ENCODE results near the gene BMPR1A. TPM values are rescaled to one million over a fixed set of nuclear protein-coding genes. Genes with fewer than 3 reads are reported as not detected.
"Not testable (repeated sequence)": the region's sequence is repeated elsewhere in the genome, so short reads cannot be mapped to it uniquely, and the experiment has no call there.

Gene BMPR1A
- total RNA-seq, 1 experiment from 2014 or later = 35.1 TPM

GRCh38 chr10:86840498-86840897, 84.1 kb downstream of the BMPR1A start:
- Histone ChIP-seq H3K9me3 (no peaks in the 10 kb centered on the region), H3K4me3 (no peak overlapping the region), H3K27me3 (no peaks in the 10 kb centered on the region), H3K36me3 (peaks cover 9% of the 10 kb centered on the region; the same call in 1 of the 2 replicates)
- no peak for DNase-seq

GRCh38 chr10:86846088-86846487, 89.7 kb downstream of the BMPR1A start:
- DNase-seq = no peak
- no peaks in the 10 kb centered on the region for H3K27me3 ChIP-seq
- no peak overlapping the region for H3K4me3 ChIP-seq
- H3K36me3 ChIP-seq = peaks cover 10% of the 10 kb centered on the region
- H3K9me3 ChIP-seq = no peaks in the 10 kb centered on the region

- Histone ChIP-seq H3K27me3 (no peaks in the 10 kb centered on the region), H3K9me3 (no peaks in the 10 kb centered on the region), H3K36me3 (peaks cover 6% of the 10 kb centered on the region), H3K4me3 (no peak overlapping the region)
- no peak for DNase-seq
Measured at GRCh38 chr10:86848747-86849146, 92.3 kb downstream of the BMPR1A start.

GRCh38 chr10:86849181-86849894, 92.9 kb downstream of the BMPR1A start:
- DNase-seq = no peak
- Histone ChIP-seq H3K36me3 (peaks cover 6% of the 10 kb centered on the region), H3K4me3 (no peak overlapping the region), H3K27me3 (no peaks in the 10 kb centered on the region), H3K9me3 (no peaks in the 10 kb centered on the region)

- Histone ChIP-seq H3K9me3 (no peaks in the 10 kb centered on the region), H3K36me3 (peaks cover 6% of the 10 kb centered on the region), H3K27me3 (no peaks in the 10 kb centered on the region), H3K4me3 (no peak overlapping the region)
- DNase-seq = no peak
Measured at GRCh38 chr10:86850481-86850880, 94.1 kb downstream of the BMPR1A start.

- Histone ChIP-seq H3K9me3 (no peaks in the 10 kb centered on the region), H3K36me3 (peaks cover 6% of the 10 kb centered on the region; the same call in 1 of the 2 replicates), H3K4me3 (no peak overlapping the region), H3K27me3 (no peaks in the 10 kb centered on the region)
- no peak for DNase-seq
Measured at GRCh38 chr10:86851328-86852207, 95.1 kb downstream of the BMPR1A start.

GRCh38 chr10:86853582-86853981, 97.2 kb downstream of the BMPR1A start:
- H3K4me3 ChIP-seq, H3K36me3 ChIP-seq, DNase-seq, H3K9me3 ChIP-seq, H3K27me3 ChIP-seq: not testable (repeated sequence)

GRCh38 chr10:86855513-86855912, 99.1 kb downstream of the BMPR1A start:
- no peaks in the 10 kb centered on the region for H3K27me3 ChIP-seq
- H3K4me3 ChIP-seq = no peak overlapping the region
- no peaks in the 10 kb centered on the region for H3K9me3 ChIP-seq
- no peak for DNase-seq
- H3K36me3 ChIP-seq = no peaks in the 10 kb centered on the region; the same call in 1 of the 2 replicates

- Histone ChIP-seq H3K36me3 (no peaks in the 10 kb centered on the region; the same call in 1 of the 2 replicates), H3K9me3 (no peaks in the 10 kb centered on the region), H3K4me3 (no peak overlapping the region), H3K27me3 (no peaks in the 10 kb centered on the region)
- no peak for DNase-seq
Measured at GRCh38 chr10:86856156-86856555, 99.7 kb downstream of the BMPR1A start.

- Histone ChIP-seq H3K9me3 (no peaks in the 10 kb centered on the region), H3K4me3 (no peak overlapping the region), H3K36me3 (no peaks in the 10 kb centered on the region; the same call in 1 of the 2 replicates), H3K27me3 (no peaks in the 10 kb centered on the region)
- peak; percentile 52 for DNase-seq
Measured at GRCh38 chr10:86857128-86857721, 100.8 kb downstream of the BMPR1A start.

GRCh38 chr10:86858011-86858410, 101.6 kb downstream of the BMPR1A start:
- no peak for DNase-seq
- Histone ChIP-seq H3K27me3 (no peaks in the 10 kb centered on the region), H3K4me3 (no peak overlapping the region), H3K36me3 (no peaks in the 10 kb centered on the region; the same call in 1 of the 2 replicates), H3K9me3 (no peaks in the 10 kb centered on the region)

- no peak overlapping the region for H3K4me3 ChIP-seq
- H3K27me3 ChIP-seq = no peaks in the 10 kb centered on the region
- no peaks in the 10 kb centered on the region; the same call in 1 of the 2 replicates for H3K36me3 ChIP-seq
- no peak for DNase-seq
- H3K9me3 ChIP-seq = no peaks in the 10 kb centered on the region
Measured at GRCh38 chr10:86861351-86861750, 104.9 kb downstream of the BMPR1A start.

GRCh38 chr10:86862373-86862772, 106.0 kb downstream of the BMPR1A start:
- H3K27me3 ChIP-seq = no peaks in the 10 kb centered on the region
- no peak for DNase-seq
- H3K9me3 ChIP-seq = no peaks in the 10 kb centered on the region
- no peak overlapping the region for H3K4me3 ChIP-seq
- H3K36me3 ChIP-seq = no peaks in the 10 kb centered on the region; the same call in 1 of the 2 replicates

- no peaks in the 10 kb centered on the region for H3K9me3 ChIP-seq
- no peaks in the 10 kb centered on the region for H3K27me3 ChIP-seq
- no peaks in the 10 kb centered on the region; the same call in 1 of the 2 replicates for H3K36me3 ChIP-seq
- no peak overlapping the region for H3K4me3 ChIP-seq
- no peak for DNase-seq
Measured at GRCh38 chr10:86862786-86863483, 106.5 kb downstream of the BMPR1A start.

GRCh38 chr10:86863484-86863842, 107.0 kb downstream of the BMPR1A start:
- Histone ChIP-seq H3K4me3 (no peak overlapping the region), H3K27me3 (no peaks in the 10 kb centered on the region), H3K9me3 (no peaks in the 10 kb centered on the region), H3K36me3 (no peaks in the 10 kb centered on the region; the same call in 1 of the 2 replicates)
- DNase-seq = no peak

GRCh38 chr10:86865011-86865811, 108.8 kb downstream of the BMPR1A start:
- not testable (repeated sequence) for DNase-seq, H3K27me3 ChIP-seq, H3K4me3 ChIP-seq, H3K36me3 ChIP-seq, H3K9me3 ChIP-seq
